SK-N-SH (cell line): ENCODE results near the gene MED29. TPM values are rescaled to one million over a fixed set of nuclear protein-coding genes. Genes with fewer than 3 reads are reported as not detected.

Source experiments
- CTCF ChIA-PET: fragments of 300-600, 350-600 bp; formaldehyde crosslinking; extraction: SDS; loops from one replicate; lab custom pipeline; 2021; lab: Yijun Ruan, JAX
- POLR2A ChIA-PET: fragments of 350-600 bp; sonication (Branson Sonifier 250); formaldehyde crosslinking; extraction: SDS; loops from one replicate; lab custom pipeline; 2020; ENCODE audit warnings: antibody characterized with exemption, inconsistent platforms; lab: Yijun Ruan, JAX
- DNase-seq: peaks from one replicate; pipeline ENCODE4 v3.0.0; 2012
- H2AFZ ChIP-seq: fragments of 200-600 bp; sonication (generic); 2 replicates; pipeline ENCODE4 v1.8.1; 2016; ENCODE audit warnings: antibody characterized with exemption, mild to moderate bottlenecking, low read depth
- H3F3A ChIP-seq: fragments of 200-600 bp; sonication (generic); replicated peaks from 2 replicates; pipeline ENCODE3; 2016; ENCODE audit warnings: antibody characterized with exemption, mild to moderate bottlenecking; ENCODE audit not compliant: insufficient read depth
- H3K27ac ChIP-seq, 2 experiments: fragments of 200-500 bp in 1 of 2; fragments of 200-600 bp in 1 of 2; sonication (Bioruptor generic) in 1 of 2; sonication (generic), shearing (Covaris generic) in 1 of 2; 2 replicates each; pipeline versions ENCODE4 v1.5.1 to v1.6.1; 2014 to 2016; ENCODE audit warnings: low read depth in 2 of 2, inconsistent platforms in 1 of 2, low read length in 1 of 2, mild to moderate bottlenecking in 1 of 2, mixed read lengths in 1 of 2
- H3K27me3 ChIP-seq: fragments of 200-600 bp; sonication (generic), shearing (Covaris generic); 2 replicates; pipeline ENCODE4 v1.6.1; 2016; ENCODE audit warnings: mixed run types; ENCODE audit not compliant: insufficient read depth
- H3K36me3 ChIP-seq, 2 experiments: fragments of 200-500 bp in 1 of 2; fragments of 200-600 bp in 1 of 2; sonication (Bioruptor generic) in 1 of 2; sonication (generic) in 1 of 2; replicated peaks in 1 of 2; 2 replicates each; pipeline versions ENCODE3 to v1.5.1; 2014 to 2016; ENCODE audit warnings: low read length in 1 of 2, mild to moderate bottlenecking in 1 of 2; ENCODE audit not compliant: insufficient read depth in 2 of 2, control insufficient read depth in 1 of 2
- H3K4me1 ChIP-seq, 2 experiments: fragments of 200-500 bp in 1 of 2; fragments of 200-600 bp in 1 of 2; sonication (Bioruptor generic) in 1 of 2; sonication (generic), shearing (Covaris generic) in 1 of 2; 2 replicates each; pipeline versions ENCODE4 v1.5.1 to v1.6.1; 2014 to 2016; ENCODE audit warnings: low read depth in 1 of 2, low read length in 1 of 2, mixed run types in 1 of 2; ENCODE audit not compliant: insufficient read depth in 2 of 2, control insufficient read depth in 1 of 2
- H3K4me2 ChIP-seq: fragments of 200-600 bp; sonication (generic), shearing (Covaris generic); 2 replicates; pipeline ENCODE4 v1.6.1; 2017; ENCODE audit warnings: mixed run types
- H3K4me3 ChIP-seq, 2 experiments: fragments of 200-500 bp in 1 of 2; fragments of 200-600 bp in 1 of 2; sonication (Bioruptor generic) in 1 of 2; sonication (generic), shearing (Covaris generic) in 1 of 2; 2 replicates each; pipeline versions ENCODE4 v1.5.1 to v1.8.1; 2014 to 2016; ENCODE audit warnings: low read depth in 2 of 2, inconsistent platforms in 1 of 2, low read length in 1 of 2, mild to moderate bottlenecking in 1 of 2, mixed read lengths in 1 of 2, moderate library complexity in 1 of 2
- H3K79me2 ChIP-seq: fragments of 200-600 bp; sonication (generic); 2 replicates; pipeline ENCODE4 v1.8.1; 2017; ENCODE audit warnings: mild to moderate bottlenecking; ENCODE audit not compliant: insufficient read depth
- H3K9ac ChIP-seq: fragments of 200-600 bp; sonication (generic); 2 replicates; pipeline ENCODE4 v1.6.1; 2017; ENCODE audit warnings: mixed run types
- H3K9me2 ChIP-seq: fragments of 200-600 bp; sonication (generic); 2 replicates; pipeline ENCODE4 v1.6.1; 2017; ENCODE audit warnings: mixed run types
- H3K9me3 ChIP-seq: fragments of 200-600 bp; sonication (generic); 2 replicates; pipeline ENCODE4 v1.6.1; 2017; ENCODE audit warnings: mixed run types, mild to moderate bottlenecking, moderate library complexity
- H4K20me1 ChIP-seq: fragments of 200-600 bp; sonication (generic); 2 replicates; pipeline ENCODE4 v1.6.1; 2017; ENCODE audit warnings: mild to moderate bottlenecking, mixed run types; ENCODE audit not compliant: insufficient read depth
- CHD2 ChIP-seq: fragments of 150-350 bp; IDR thresholded peaks from 2 replicates; pipeline ENCODE4 v1.6.1; 2018; ENCODE audit warnings: low read length; ENCODE audit not compliant: partially characterized antibody
- ELF1 ChIP-seq: IDR thresholded peaks from 2 replicates; pipeline ENCODE4 v1.4.0; 2012
- EP300 ChIP-seq, 2 experiments: IDR thresholded peaks; 2 replicates each; pipeline versions ENCODE4 v1.4.0 to v1.6.1; 2012; ENCODE audit warnings: borderline replicate concordance in 1 of 2, low read depth in 1 of 2, low read length in 1 of 2
- EZH2phosphoT487 ChIP-seq: fragments of 200-600 bp; sonication (generic); IDR thresholded peaks from 2 replicates; pipeline ENCODE4 v1.6.1; 2017; ENCODE audit warnings: low read depth, mixed run types, mild to moderate bottlenecking, antibody characterized with exemption, moderate library complexity, borderline replicate concordance
- FOXJ3 ChIP-seq: sonication (generic); formaldehyde crosslinking; IDR thresholded peaks from 2 replicates; pipeline ENCODE4 v1.5.1; 2020; ENCODE audit warnings: mild to moderate bottlenecking, missing genetic modification reagents
- IRF3 ChIP-seq: fragments of 150-350 bp; IDR thresholded peaks from 2 replicates; pipeline ENCODE4 v1.6.1; 2016; ENCODE audit warnings: mild to moderate bottlenecking, low read depth, low read length
- MAX ChIP-seq: IDR thresholded peaks from 2 replicates; pipeline ENCODE4 v1.4.0; 2012; ENCODE audit warnings: low read depth
- NRF1 ChIP-seq: IDR thresholded peaks from 2 replicates; pipeline ENCODE4 v1.6.1; 2012; ENCODE audit warnings: low read depth, mild to moderate bottlenecking, low read length
- PBX3 ChIP-seq: IDR thresholded peaks from 2 replicates; pipeline ENCODE4; 2012
- POLR2AphosphoS5 ChIP-seq: IDR thresholded peaks from 2 replicates; pipeline ENCODE4 v1.6.1; 2012; ENCODE audit warnings: low read depth, low read length
- RCOR1 ChIP-seq: fragments of 150-350 bp; IDR thresholded peaks from 2 replicates; pipeline ENCODE4 v1.6.1; 2017; ENCODE audit warnings: antibody characterized with exemption, low read length
- REST ChIP-seq: IDR thresholded peaks from 2 replicates; pipeline ENCODE4 v1.6.1; 2012; ENCODE audit warnings: mild to moderate bottlenecking, low read depth, low read length, moderate library complexity
- RFX5 ChIP-seq: IDR thresholded peaks from 2 replicates; pipeline ENCODE4 v1.6.1; 2012; ENCODE audit warnings: mild to moderate bottlenecking, improper control_type of control experiment, low read length
- SIN3A ChIP-seq: IDR thresholded peaks from 2 replicates; pipeline ENCODE4 v1.6.1; 2012; ENCODE audit warnings: low read depth, mild to moderate bottlenecking, low read length, moderate library complexity, borderline replicate concordance
- SMC3 ChIP-seq: IDR thresholded peaks from 2 replicates; pipeline ENCODE4 v1.6.1; 2012; ENCODE audit warnings: low read depth, low read length, improper control_type of control experiment
- TAF1 ChIP-seq: IDR thresholded peaks from 2 replicates; pipeline ENCODE4 v1.6.1; 2012; ENCODE audit warnings: low read depth, mild to moderate bottlenecking, low read length, moderate library complexity, borderline replicate concordance
- TCF12 ChIP-seq: IDR thresholded peaks from 2 replicates; pipeline ENCODE4 v1.4.0; 2012
- USF1 ChIP-seq: IDR thresholded peaks from 2 replicates; pipeline ENCODE4 v1.4.0; 2012; ENCODE audit warnings: low read depth, borderline replicate concordance
- YY1 ChIP-seq: IDR thresholded peaks from 2 replicates; pipeline ENCODE4 v1.4.0; 2012; ENCODE audit warnings: low read depth, mild to moderate bottlenecking
- WGBS: methylation state at CpG from one replicate; pipeline ENCODE4 v1.1.6; 2017; ENCODE audit warnings: low lambda C conversion rate; 5-methylcytosine and 5-hydroxymethylcytosine counted together
- polyA plus RNA-seq, 3 experiments: library from polyadenylated mRNA; depleted of rRNA; stranded (reverse); fragments of >200 nt; gene quantifications; 2 replicates each; pipeline ENCODE4 v1.2.3, GENCODE V29; 2012

MED29 gene
- polyA plus RNA-seq, 1 of the 3 experiments (the other 2 are of a cell fraction): 32.0 TPM

- TF ChIP-seq USF1 (no peak), TAF1 (peak; percentile 96), MAX (peak; percentile 45; the same call in 1 of the 2 replicates), IRF3 (peak; percentile 62), NRF1 (no peak), CHD2 (peak; percentile 88), RFX5 (peak; percentile 69; the same call in 1 of the 2 replicates), RCOR1 (peak; percentile 44; the same call in 1 of the 2 replicates), FOXJ3 (CRISPR knock-in tag) (no peak), EP300 (IDR thresholded peaks at IDR 0.05; ENCODE audit: borderline replicate concordance in 1 of 2, low read depth in 1 of 2, low read length in 1 of 2) (no peak)
- TF ChIP-seq, all 33 proteins: peak for 12
Measured at GRCh38 chr19:39390751-39391437, at the start of gene MED29, which contains the start of gene PAF1 (continued).

GRCh38 chr19:39341719-39342604, 49.2 kb upstream of the MED29 start, which contains the start of gene SAMD4B:
SAMD4B (plus strand) TSS chr19:39342421; CDS start chr19:39356894, 14,473 bp downstream.
- peaks cover 45% of the 10 kb centered on the region for H3K79me2 ChIP-seq
- TF ChIP-seq EZH2phosphoT487 (no peak), SIN3A (peak; percentile 71; the same call in 1 of the 2 replicates), REST (peak; percentile 20; the same call in 1 of the 2 replicates), POLR2AphosphoS5 (peak; percentile 95), FOXJ3 (CRISPR knock-in tag) (no peak), USF1 (peak; percentile 64), ELF1 (peak; percentile 84), EP300 (IDR thresholded peaks at IDR 0.05; ENCODE audit: borderline replicate concordance in 1 of 2, low read depth in 1 of 2, low read length in 1 of 2) (no peak; a peak in 1 of 4 replicates), TCF12 (peak; percentile 9; the same call in 1 of the 2 replicates), PBX3 (peak; percentile 93), TAF1 (peak; percentile 84), YY1 (no peak), SMC3 (peak; percentile 59)

More at GRCh38 chr19:39341719-39342604, 49.2 kb upstream of the MED29 start, which contains the start of gene SAMD4B:
- 0% methylated on average over 13 of the region's 105 CpGs for WGBS
- peaks cover 29% of the 10 kb centered on the region for H4K20me1 ChIP-seq
- peak; percentile 99 for DNase-seq
- H3K36me3 ChIP-seq: peaks cover 11 to 17% of the 10 kb centered on the region in 2 experiments
- H3K27me3 ChIP-seq: no peaks in the 10 kb centered on the region
- H3F3A ChIP-seq: peaks cover 10% of the 10 kb centered on the region
- ChIA-PET CTCF (interaction anchor here (0.6 to 2.7 kb wide), 10 partner anchors 11 to 220 kb away, joined by 3 to 10 read pairs (median 4); no protein-coding TSS in a partner anchor), POLR2A (interaction anchor here (1.0 to 1.4 kb wide), 3 partner anchors 20 to 94 kb away, joined by 3 to 6 read pairs (median 4); partner anchors contain the start of gene RPS16)
- H3K4me2 ChIP-seq: peak within 1 kb of the TSS; percentile 78
- H3K27ac ChIP-seq: peak within 1 kb of the TSS; percentile 77 to 83
- H3K9ac ChIP-seq: peak within 1 kb of the TSS; percentile 93
- H3K4me3 ChIP-seq: peak within 1 kb of the TSS; percentile 76 to 89
- peak within 1 kb of the TSS; percentile 90 for H2AFZ ChIP-seq
- H3K4me1 ChIP-seq: peaks cover 0 to 15% of the 10 kb centered on the region in 2 experiments; a peak in 3 of 4 replicates
- H3K9me2 ChIP-seq: no peaks in the 10 kb centered on the region
- H3K9me3 ChIP-seq: no peaks in the 10 kb centered on the region
